Liver (tissue), 9 donors: ENCODE results near the gene HIVEP3. TPM values are rescaled to one million over a fixed set of nuclear protein-coding genes. Genes with fewer than 3 reads are reported as not detected.

Experiments
- DNase-seq: peaks from one replicate; pipeline ENCODE4 v3.0.0-alpha.2; 2017; ENCODE audit warnings: low spot score
- H3K27ac ChIP-seq, 2 donors: one replicate each; pipeline ENCODE4 v1.7.0; 2013; ENCODE audit warnings: inconsistent platforms in 2 of 2, low read length in 2 of 2, control low read depth in 1 of 2, low read depth in 1 of 2, mild to moderate bottlenecking in 1 of 2
- H3K27me3 ChIP-seq, 4 donors: one replicate each; pipeline versions ENCODE4 v1.6.1 to v1.7.0; 2013; ENCODE audit warnings: low read length in 3 of 4, inconsistent platforms in 1 of 4, mild to moderate bottlenecking in 1 of 4, moderate library complexity in 1 of 4; ENCODE audit not compliant: control insufficient read depth in 4 of 4, insufficient read depth in 4 of 4
- H3K36me3 ChIP-seq, 4 donors: one replicate each; pipeline versions ENCODE4 v1.6.1 to v1.7.0; 2013; ENCODE audit warnings: low read length in 3 of 4, mild to moderate bottlenecking in 3 of 4, low read depth in 1 of 4, moderate library complexity in 1 of 4; ENCODE audit not compliant: control insufficient read depth in 4 of 4, insufficient read depth in 3 of 4
- H3K4me1 ChIP-seq, 4 donors: one replicate each; pipeline versions ENCODE4 v1.6.1 to v1.7.0; 2013; ENCODE audit warnings: low read length in 3 of 4, mild to moderate bottlenecking in 3 of 4, moderate library complexity in 1 of 4; ENCODE audit not compliant: control insufficient read depth in 4 of 4, insufficient read depth in 4 of 4
- H3K4me3 ChIP-seq, 3 donors: one replicate each; pipeline versions ENCODE4 v1.6.1 to v1.7.0; 2013; ENCODE audit warnings: low read length in 3 of 3, control low read depth in 1 of 3, low read depth in 1 of 3, mild to moderate bottlenecking in 1 of 3
- H3K9ac ChIP-seq, 2 donors: one replicate each; pipeline ENCODE4 v1.7.0; 2013; ENCODE audit warnings: low read length in 2 of 2, mild to moderate bottlenecking in 2 of 2, moderate library complexity in 2 of 2, control low read depth in 1 of 2, low read depth in 1 of 2
- H3K9me3 ChIP-seq, 4 donors: one replicate each; pipeline versions ENCODE4 v1.6.1 to v1.7.0; 2013; ENCODE audit warnings: low read length in 3 of 4; ENCODE audit not compliant: control insufficient read depth in 4 of 4
- EGR1 ChIP-seq, 2 donors: IDR thresholded peaks; 2 replicates each; pipeline ENCODE4 v1.6.1; 2016 to 2018; ENCODE audit warnings: antibody characterized with exemption in 2 of 2, low read depth in 2 of 2
- FOXA1 ChIP-seq: IDR thresholded peaks from 2 replicates; pipeline ENCODE4 v1.6.1; 2016; ENCODE audit warnings: antibody characterized with exemption
- FOXA2 ChIP-seq: IDR thresholded peaks from 2 replicates; pipeline ENCODE4 v1.6.1; 2016; ENCODE audit warnings: antibody characterized with exemption
- HNF4A ChIP-seq, 2 donors: conservative IDR thresholded peaks; 2 replicates each; pipeline ENCODE4 v1.6.1; 2016; ENCODE audit warnings: antibody characterized with exemption in 2 of 2, mild to moderate bottlenecking in 2 of 2
- HNF4G ChIP-seq: IDR thresholded peaks from 2 replicates; pipeline ENCODE4 v1.6.1; 2016; ENCODE audit warnings: antibody characterized with exemption
- JUND ChIP-seq, 2 donors: IDR thresholded peaks; 2 replicates each; pipeline ENCODE4 v1.6.1; 2016; ENCODE audit warnings: antibody characterized with exemption in 2 of 2
- RAD21 ChIP-seq, 2 donors: IDR thresholded peaks; 2 replicates each; pipeline ENCODE4 v1.6.1; 2016; ENCODE audit warnings: antibody characterized with exemption in 2 of 2, mild to moderate bottlenecking in 2 of 2
- RXRA ChIP-seq, 2 donors: IDR thresholded peaks; 2 replicates each; pipeline ENCODE4 v1.6.1; 2017 to 2018; ENCODE audit warnings: antibody characterized with exemption in 2 of 2, mild to moderate bottlenecking in 1 of 2
- SP1 ChIP-seq: IDR thresholded peaks from 2 replicates; pipeline ENCODE4 v1.6.1; 2018; ENCODE audit warnings: antibody characterized with exemption, mild to moderate bottlenecking
- TAF1 ChIP-seq: conservative IDR thresholded peaks from 2 replicates; pipeline ENCODE4 v1.6.1; 2016; ENCODE audit warnings: antibody characterized with exemption, mild to moderate bottlenecking
- WGBS: extraction: QIAGEN DNeasy Blood & Tissue Kit; methylation state at CpG from one replicate; pipeline ENCODE4 v1.1.7; 2013; 5-methylcytosine and 5-hydroxymethylcytosine counted together
- polyA plus RNA-seq, 2 donors: library from polyadenylated mRNA; stranded (reverse) in 1 of 2; unstranded in 1 of 2; fragments of 200-250 nt in 1 of 2; fragments of >200 nt in 1 of 2; fragmentation: Nextera tagmentation in 1 of 2; extraction: Ambion mirVana in 1 of 2; gene quantifications; one replicate each; pipeline versions ENCODE4 v1.2.1 to v1.2.3, GENCODE V29; 2013 to 2015
- total RNA-seq, 2 donors: library from RNA; depleted of rRNA; stranded (reverse); fragments of >200 nt; gene quantifications; one replicate each; pipeline ENCODE4 v1.2.3, GENCODE V29; 2014
- TF ChIP-seq, protein P1 (sequence below): IDR thresholded peaks from 2 replicates; pipeline ENCODE4 v1.6.1; 2016; ENCODE audit warnings: antibody characterized with exemption
- TF ChIP-seq, protein P2 (sequence below): IDR thresholded peaks from 2 replicates; pipeline ENCODE4 v1.6.1; 2016; ENCODE audit warnings: antibody characterized with exemption
- TF ChIP-seq, protein P3 (sequence below): fragments of 150-350 bp; IDR thresholded peaks from 2 replicates; pipeline ENCODE4 v1.5.1; 2017; ENCODE audit warnings: improper control_type of control experiment, low read depth, low read length; ENCODE audit not compliant: missing input control
- TF ChIP-seq, protein P4 (sequence below): IDR thresholded peaks from 2 replicates; pipeline ENCODE4 v1.6.1; 2016; ENCODE audit warnings: antibody characterized with exemption, mild to moderate bottlenecking
- TF ChIP-seq, protein P5 (sequence below): IDR thresholded peaks from 2 replicates; pipeline ENCODE4 v1.6.1; 2016; ENCODE audit warnings: antibody characterized with exemption
- donor health status: healthy.
- donor health status: healthy.
- donor health status: healthy.
- donor health status: healthy.
- donor health status: healthy.

HIVEP3 gene
- total and polyA plus RNA-seq, 4 donors, result 0.93 to 1.6 (median 1.4) TPM

DNA sequence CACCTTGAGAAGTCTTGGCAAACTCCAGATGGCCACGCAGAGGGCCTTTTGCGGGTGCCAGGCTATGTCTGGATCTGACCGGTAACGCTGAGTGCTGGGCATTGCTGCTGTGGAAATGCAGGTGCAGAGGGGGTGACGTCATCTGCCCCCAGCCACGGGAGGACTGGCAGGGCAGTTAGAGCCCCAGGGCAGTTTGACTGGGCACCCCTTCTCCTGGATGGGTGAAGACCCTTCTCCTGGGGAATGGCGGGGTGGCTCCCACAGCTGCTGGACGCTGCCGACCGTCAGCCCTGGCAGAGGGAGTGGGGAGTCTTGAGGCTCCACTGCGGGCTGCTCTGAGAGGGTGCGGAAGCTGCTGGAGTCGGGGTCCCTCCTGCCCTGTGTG lies 421.7 kb downstream of the HIVEP3 start:
- Histone ChIP-seq H3K27ac (no peak overlapping the region), H3K9ac (no peak overlapping the region), H3K4me1 (peaks cover 3 to 7% (median 5%) of the 10 kb centered on the region in 4 donors), H3K4me3 (no peak overlapping the region), H3K36me3 (no peaks in the 10 kb centered on the region), H3K27me3 (peaks cover 0 to 2% (median 0%) of the 10 kb centered on the region in 4 donors), H3K9me3 (no peaks in the 10 kb centered on the region)
- TF ChIP-seq JUND (IDR thresholded peaks at IDR 0.05) (no peak), FOXA1 (no peak), HNF4A (conservative IDR thresholded peaks at IDR 0.05) (no peak)
- TF ChIP-seq, protein P1, sequence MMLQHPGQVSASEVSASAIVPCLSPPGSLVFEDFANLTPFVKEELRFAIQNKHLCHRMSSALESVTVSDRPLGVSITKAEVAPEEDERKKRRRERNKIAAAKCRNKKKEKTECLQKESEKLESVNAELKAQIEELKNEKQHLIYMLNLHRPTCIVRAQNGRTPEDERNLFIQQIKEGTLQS, result no peak
- 89% methylated on average over 13 of the region's 13 CpGs for WGBS
- DNase-seq, result no peak

DNA sequence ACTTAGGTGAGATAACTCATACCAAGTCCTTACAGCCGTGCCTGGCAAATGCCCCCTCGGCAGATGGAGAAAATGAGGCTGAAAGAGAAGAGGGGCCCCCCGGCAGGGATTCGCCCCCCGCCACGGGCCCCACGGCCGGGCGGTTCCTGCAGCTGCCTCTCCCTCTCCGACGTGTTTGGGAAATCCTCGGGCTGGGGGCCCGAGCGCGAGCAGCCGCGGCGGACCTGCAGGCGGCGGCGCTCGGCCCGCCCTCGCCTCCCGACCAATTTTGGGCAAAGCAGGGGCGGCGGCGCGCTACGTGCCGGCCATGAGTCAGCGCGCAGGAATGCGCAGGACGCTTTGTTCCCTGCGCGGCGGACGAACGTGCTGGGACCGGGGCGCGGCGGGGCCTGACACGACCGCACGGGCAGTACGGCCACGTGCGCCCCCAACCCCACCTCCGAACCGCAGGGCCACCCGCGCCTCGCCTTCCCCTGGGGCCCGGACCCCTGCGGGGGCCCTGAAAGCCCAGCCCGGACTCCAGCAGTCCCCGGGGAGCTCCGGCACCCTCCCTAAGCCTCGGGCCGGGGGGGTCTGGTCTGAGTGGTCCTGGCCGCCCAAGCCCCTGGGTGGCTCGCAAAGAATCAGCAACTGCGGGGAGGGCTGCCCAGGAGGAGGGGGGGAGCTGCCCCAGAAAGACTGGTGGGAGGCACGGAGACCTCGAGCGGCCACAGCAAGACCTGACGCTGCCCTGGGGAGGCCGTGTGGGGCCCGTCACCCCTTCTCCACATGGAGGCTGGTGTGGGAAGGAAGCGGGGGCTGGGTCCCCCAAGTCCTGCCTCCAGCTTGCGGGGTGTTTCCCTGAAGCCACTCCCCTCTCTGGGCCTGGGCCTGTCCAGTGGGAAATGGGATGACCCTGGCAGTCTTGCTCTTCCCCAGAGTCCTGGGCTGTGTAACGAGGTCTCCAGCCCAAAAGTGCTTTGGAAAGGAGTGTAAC lies 422.4 kb downstream of the HIVEP3 start:
- Histone ChIP-seq H3K4me3 (peak overlapping the region in 1 of 3 donors; percentile 25), H3K27ac (no peak overlapping the region), H3K9ac (no peak overlapping the region), H3K9me3 (no peaks in the 10 kb centered on the region), H3K27me3 (peaks cover 0 to 2% (median 0%) of the 10 kb centered on the region in 4 donors), H3K36me3 (no peaks in the 10 kb centered on the region), H3K4me1 (peaks cover 3 to 7% (median 5%) of the 10 kb centered on the region in 4 donors)
- TF ChIP-seq, protein P2, sequence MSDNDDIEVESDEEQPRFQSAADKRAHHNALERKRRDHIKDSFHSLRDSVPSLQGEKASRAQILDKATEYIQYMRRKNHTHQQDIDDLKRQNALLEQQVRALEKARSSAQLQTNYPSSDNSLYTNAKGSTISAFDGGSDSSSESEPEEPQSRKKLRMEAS, result no peak
- TF ChIP-seq RXRA (IDR thresholded peaks at IDR 0.05) (peak in 1 of 2 donors; percentile 5), JUND (IDR thresholded peaks at IDR 0.05) (peak; percentile 67 to 78), FOXA1 (no peak), SP1 (peak; percentile 53)
- TF ChIP-seq, protein P1, result no peak
- no peak for DNase-seq
- 10% methylated on average over 74 of the region's 74 CpGs for WGBS

DNA sequence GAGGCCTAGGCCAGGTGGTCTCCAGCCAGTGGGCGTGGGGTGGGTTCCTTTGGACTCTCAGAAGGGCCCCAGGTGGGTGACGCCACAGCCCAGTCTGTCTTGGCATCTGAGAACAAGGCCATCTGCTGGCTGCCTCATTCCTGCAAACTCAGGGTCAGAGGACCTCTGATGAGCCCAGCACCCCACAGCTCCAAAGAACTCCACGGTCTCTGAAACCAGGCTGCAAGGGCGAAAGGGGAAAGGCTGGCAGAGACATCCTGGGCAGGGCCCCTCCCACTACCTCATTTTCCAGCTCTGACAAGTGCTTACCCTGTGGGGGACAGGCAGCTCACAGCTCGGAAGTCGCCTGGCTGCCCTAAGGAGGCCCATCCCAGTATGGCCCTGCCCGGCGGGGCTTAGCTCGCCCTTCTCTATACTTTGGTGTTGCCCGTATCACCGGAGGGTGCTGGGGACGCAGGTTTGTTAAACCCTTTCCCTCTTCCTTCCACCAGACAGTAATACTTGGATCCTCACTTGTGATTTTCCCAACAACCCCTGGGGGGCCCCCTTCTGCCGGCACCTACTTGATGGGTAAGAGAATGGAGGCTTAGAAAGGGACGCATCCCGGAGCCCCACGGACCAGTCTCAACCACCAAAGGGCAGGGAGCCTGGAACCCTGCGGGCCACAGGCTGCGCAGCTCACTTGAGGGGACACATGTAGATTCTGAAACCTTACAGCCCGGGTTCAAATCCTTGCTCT lies 423.3 kb downstream of the HIVEP3 start:
- H3K4me1 ChIP-seq, result peaks cover 3 to 7% (median 5%) of the 10 kb centered on the region in 4 donors
- DNase-seq, result no peak
- H3K27me3 ChIP-seq, result peaks cover 0 to 2% (median 0%) of the 10 kb centered on the region in 4 donors
- H3K9ac ChIP-seq, result no peak overlapping the region
- no peaks in the 10 kb centered on the region for H3K9me3 ChIP-seq
- no peak overlapping the region for H3K27ac ChIP-seq
- WGBS, result 56% methylated on average over 19 of the region's 19 CpGs
- H3K36me3 ChIP-seq, result no peaks in the 10 kb centered on the region
- no peak overlapping the region for H3K4me3 ChIP-seq
- TF ChIP-seq EGR1 (IDR thresholded peaks at IDR 0.05; ENCODE audit: low read depth in 2 of 2) (no peak), SP1 (no peak), FOXA2 (no peak), HNF4G (no peak), HNF4A (conservative IDR thresholded peaks at IDR 0.05) (no peak), TAF1 (no peak), RXRA (IDR thresholded peaks at IDR 0.05) (no peak), FOXA1 (no peak), JUND (IDR thresholded peaks at IDR 0.05) (no peak), RAD21 (IDR thresholded peaks at IDR 0.05) (no peak)
- TF ChIP-seq, protein P3, sequence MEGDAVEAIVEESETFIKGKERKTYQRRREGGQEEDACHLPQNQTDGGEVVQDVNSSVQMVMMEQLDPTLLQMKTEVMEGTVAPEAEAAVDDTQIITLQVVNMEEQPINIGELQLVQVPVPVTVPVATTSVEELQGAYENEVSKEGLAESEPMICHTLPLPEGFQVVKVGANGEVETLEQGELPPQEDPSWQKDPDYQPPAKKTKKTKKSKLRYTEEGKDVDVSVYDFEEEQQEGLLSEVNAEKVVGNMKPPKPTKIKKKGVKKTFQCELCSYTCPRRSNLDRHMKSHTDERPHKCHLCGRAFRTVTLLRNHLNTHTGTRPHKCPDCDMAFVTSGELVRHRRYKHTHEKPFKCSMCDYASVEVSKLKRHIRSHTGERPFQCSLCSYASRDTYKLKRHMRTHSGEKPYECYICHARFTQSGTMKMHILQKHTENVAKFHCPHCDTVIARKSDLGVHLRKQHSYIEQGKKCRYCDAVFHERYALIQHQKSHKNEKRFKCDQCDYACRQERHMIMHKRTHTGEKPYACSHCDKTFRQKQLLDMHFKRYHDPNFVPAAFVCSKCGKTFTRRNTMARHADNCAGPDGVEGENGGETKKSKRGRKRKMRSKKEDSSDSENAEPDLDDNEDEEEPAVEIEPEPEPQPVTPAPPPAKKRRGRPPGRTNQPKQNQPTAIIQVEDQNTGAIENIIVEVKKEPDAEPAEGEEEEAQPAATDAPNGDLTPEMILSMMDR, result no peak
- TF ChIP-seq, protein P4, sequence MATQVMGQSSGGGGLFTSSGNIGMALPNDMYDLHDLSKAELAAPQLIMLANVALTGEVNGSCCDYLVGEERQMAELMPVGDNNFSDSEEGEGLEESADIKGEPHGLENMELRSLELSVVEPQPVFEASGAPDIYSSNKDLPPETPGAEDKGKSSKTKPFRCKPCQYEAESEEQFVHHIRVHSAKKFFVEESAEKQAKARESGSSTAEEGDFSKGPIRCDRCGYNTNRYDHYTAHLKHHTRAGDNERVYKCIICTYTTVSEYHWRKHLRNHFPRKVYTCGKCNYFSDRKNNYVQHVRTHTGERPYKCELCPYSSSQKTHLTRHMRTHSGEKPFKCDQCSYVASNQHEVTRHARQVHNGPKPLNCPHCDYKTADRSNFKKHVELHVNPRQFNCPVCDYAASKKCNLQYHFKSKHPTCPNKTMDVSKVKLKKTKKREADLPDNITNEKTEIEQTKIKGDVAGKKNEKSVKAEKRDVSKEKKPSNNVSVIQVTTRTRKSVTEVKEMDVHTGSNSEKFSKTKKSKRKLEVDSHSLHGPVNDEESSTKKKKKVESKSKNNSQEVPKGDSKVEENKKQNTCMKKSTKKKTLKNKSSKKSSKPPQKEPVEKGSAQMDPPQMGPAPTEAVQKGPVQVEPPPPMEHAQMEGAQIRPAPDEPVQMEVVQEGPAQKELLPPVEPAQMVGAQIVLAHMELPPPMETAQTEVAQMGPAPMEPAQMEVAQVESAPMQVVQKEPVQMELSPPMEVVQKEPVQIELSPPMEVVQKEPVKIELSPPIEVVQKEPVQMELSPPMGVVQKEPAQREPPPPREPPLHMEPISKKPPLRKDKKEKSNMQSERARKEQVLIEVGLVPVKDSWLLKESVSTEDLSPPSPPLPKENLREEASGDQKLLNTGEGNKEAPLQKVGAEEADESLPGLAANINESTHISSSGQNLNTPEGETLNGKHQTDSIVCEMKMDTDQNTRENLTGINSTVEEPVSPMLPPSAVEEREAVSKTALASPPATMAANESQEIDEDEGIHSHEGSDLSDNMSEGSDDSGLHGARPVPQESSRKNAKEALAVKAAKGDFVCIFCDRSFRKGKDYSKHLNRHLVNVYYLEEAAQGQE, result no peak
- TF ChIP-seq, protein P5, sequence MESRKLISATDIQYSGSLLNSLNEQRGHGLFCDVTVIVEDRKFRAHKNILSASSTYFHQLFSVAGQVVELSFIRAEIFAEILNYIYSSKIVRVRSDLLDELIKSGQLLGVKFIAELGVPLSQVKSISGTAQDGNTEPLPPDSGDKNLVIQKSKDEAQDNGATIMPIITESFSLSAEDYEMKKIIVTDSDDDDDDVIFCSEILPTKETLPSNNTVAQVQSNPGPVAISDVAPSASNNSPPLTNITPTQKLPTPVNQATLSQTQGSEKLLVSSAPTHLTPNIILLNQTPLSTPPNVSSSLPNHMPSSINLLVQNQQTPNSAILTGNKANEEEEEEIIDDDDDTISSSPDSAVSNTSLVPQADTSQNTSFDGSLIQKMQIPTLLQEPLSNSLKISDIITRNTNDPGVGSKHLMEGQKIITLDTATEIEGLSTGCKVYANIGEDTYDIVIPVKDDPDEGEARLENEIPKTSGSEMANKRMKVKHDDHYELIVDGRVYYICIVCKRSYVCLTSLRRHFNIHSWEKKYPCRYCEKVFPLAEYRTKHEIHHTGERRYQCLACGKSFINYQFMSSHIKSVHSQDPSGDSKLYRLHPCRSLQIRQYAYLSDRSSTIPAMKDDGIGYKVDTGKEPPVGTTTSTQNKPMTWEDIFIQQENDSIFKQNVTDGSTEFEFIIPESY, result no peak
- TF ChIP-seq, protein P2, result no peak
